HCT116 (cell line): ENCODE results near the gene POLA1.

Experiments
- EZH2phosphoT487 ChIP-seq: fragments of 200-600 bp; IDR thresholded peaks from 2 replicates; pipeline ENCODE4 v1.6.1; 2018; ENCODE audit warnings: antibody characterized with exemption, borderline replicate concordance
- POLR2A ChIP-seq: IDR thresholded peaks from 2 replicates; pipeline ENCODE4 v1.7.0; 2011; ENCODE audit warnings: borderline replicate concordance; ENCODE audit not compliant: insufficient read depth, insufficient read length; ENCODE audit errors: extremely low read depth
- POLR2AphosphoS5 ChIP-seq: IDR thresholded peaks from 2 replicates; pipeline ENCODE4 v1.6.1; 2011; ENCODE audit warnings: mild to moderate bottlenecking, low read depth, low read length, moderate library complexity
- ZNF274 ChIP-seq: fragments of 200-500 bp; sonication (Bioruptor generic); IDR thresholded peaks from 2 replicates; pipeline ENCODE4 v1.6.1; 2014; ENCODE audit warnings: mild to moderate bottlenecking, low read depth, low read length, inconsistent platforms
- TF ChIP-seq, protein P1 (sequence below), 3 experiments: fragments of 200-600 bp in 1 of 3; sonication (generic) in 1 of 3; IDR thresholded peaks in 2 of 3; conservative IDR thresholded peaks in 1 of 3; 2 replicates each; pipeline ENCODE4 v1.5.1; 2012 to 2017; ENCODE audit warnings: low read depth in 2 of 3, low read length in 2 of 3, antibody characterized with exemption in 1 of 3, borderline replicate concordance in 1 of 3, control low read depth in 1 of 3, mild to moderate bottlenecking in 1 of 3, mixed read lengths in 1 of 3, mixed run types in 1 of 3, moderate library complexity in 1 of 3; ENCODE audit not compliant: insufficient read depth in 1 of 3

DNA sequence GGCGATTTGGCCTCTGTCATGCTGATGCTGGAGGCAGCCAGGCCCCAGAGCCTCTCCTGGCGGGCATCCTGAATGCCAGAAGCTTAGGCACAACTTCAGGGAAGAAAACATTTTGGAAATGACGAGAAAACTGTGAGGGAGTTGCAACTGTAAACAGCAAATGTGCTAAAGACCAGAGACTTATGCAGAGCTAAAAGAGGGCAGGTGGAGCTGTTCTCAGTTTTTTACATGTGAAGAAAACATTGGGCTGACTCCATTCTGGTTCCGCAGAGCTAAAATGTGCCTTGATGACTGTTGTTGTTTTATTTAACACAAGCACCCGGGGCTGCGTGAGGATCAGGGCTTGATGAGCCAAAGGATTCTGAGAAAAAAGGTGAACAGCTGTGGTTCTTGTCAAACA is 332.9 kb downstream of the POLA1 start:
- TF ChIP-seq, protein P1, sequence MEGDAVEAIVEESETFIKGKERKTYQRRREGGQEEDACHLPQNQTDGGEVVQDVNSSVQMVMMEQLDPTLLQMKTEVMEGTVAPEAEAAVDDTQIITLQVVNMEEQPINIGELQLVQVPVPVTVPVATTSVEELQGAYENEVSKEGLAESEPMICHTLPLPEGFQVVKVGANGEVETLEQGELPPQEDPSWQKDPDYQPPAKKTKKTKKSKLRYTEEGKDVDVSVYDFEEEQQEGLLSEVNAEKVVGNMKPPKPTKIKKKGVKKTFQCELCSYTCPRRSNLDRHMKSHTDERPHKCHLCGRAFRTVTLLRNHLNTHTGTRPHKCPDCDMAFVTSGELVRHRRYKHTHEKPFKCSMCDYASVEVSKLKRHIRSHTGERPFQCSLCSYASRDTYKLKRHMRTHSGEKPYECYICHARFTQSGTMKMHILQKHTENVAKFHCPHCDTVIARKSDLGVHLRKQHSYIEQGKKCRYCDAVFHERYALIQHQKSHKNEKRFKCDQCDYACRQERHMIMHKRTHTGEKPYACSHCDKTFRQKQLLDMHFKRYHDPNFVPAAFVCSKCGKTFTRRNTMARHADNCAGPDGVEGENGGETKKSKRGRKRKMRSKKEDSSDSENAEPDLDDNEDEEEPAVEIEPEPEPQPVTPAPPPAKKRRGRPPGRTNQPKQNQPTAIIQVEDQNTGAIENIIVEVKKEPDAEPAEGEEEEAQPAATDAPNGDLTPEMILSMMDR (IDR thresholded peaks at IDR 0.05 in 2 of 3, conservative IDR thresholded peaks at IDR 0.05 in 1 of 3; ENCODE audit: borderline replicate concordance in 1 of 3, insufficient read depth in 1 of 3, low read depth in 2 of 3, low read length in 2 of 3): no peak
- no peak for TF ChIP-seq POLR2AphosphoS5
- no peak for TF ChIP-seq EZH2phosphoT487
- TF ChIP-seq POLR2A: no peak
- TF ChIP-seq ZNF274: no peak
